WTC11 (cell line): ENCODE data around the gene FBF1. TPM values are rescaled to one million over a fixed set of nuclear protein-coding genes. Genes with fewer than 3 reads are reported as not detected.

Experiments
- total RNA-seq: library from RNA; stranded (reverse); gene quantifications from 3 replicates; pipeline ENCODE4 v1.2.3, GENCODE V29; 2021

FBF1 gene
- total RNA-seq, 1 experiment from 2014 or later: 19.8 TPM

Other genes starting within 250 kb of the FBF1 start
- gene ITGB4, start 219.6 kb downstream of the FBF1 start, total RNA-seq: 9.5 to 11.2 TPM (median 10.6 TPM) in 3 replicates
- gene GALK1, start 175.8 kb downstream of the FBF1 start, total RNA-seq: 42.2 to 49.9 TPM (median 49.4 TPM) in 3 replicates
- gene UNK, start 156.2 kb downstream of the FBF1 start, total RNA-seq: 35.0 to 37.8 TPM (median 35.4 TPM) in 3 replicates
- gene UNC13D, start 96.6 kb downstream of the FBF1 start, total RNA-seq: 12.1 to 13.8 TPM (median 13.1 TPM) in 3 replicates
- 64.3 to 69.4 TPM (median 68.8 TPM) in 3 replicates for gene WBP2, start 85.7 kb downstream of the FBF1 start, total RNA-seq
- gene TRIM47, start 62.5 kb downstream of the FBF1 start, total RNA-seq: 4.4 to 10.0 TPM (median 6.8 TPM) in 3 replicates
- gene TRIM65, start 44.1 kb downstream of the FBF1 start, total RNA-seq: 51.3 to 56.4 TPM (median 51.4 TPM) in 3 replicates
- 107 to 146 TPM (median 116 TPM) in 3 replicates for gene MRPL38, start 36.2 kb downstream of the FBF1 start, total RNA-seq
- 32.4 to 40.9 TPM (median 32.5 TPM) in 3 replicates for gene ACOX1, start 38.1 kb upstream of the FBF1 start, total RNA-seq
- 15.6 to 18.4 TPM (median 17.2 TPM) in 3 replicates for gene TEN1, start 38.2 kb upstream of the FBF1 start, total RNA-seq
- 9.5 to 11.3 TPM (median 10.2 TPM) in 3 replicates for gene CDK3, start 59.8 kb upstream of the FBF1 start, total RNA-seq
- gene EVPL, start 86.3 kb upstream of the FBF1 start, total RNA-seq: 0.46 to 1.3 TPM (median 0.62 TPM) in 3 replicates
- 80.5 to 90.7 TPM (median 82.0 TPM) in 3 replicates for gene SRP68, start 131.5 kb upstream of the FBF1 start, total RNA-seq
- 1.7 to 2.9 TPM (median 2.0 TPM) in 3 replicates for gene GALR2, start 133.7 kb upstream of the FBF1 start, total RNA-seq
- gene ZACN, start 138.1 kb upstream of the FBF1 start, total RNA-seq: 0.07 to 0.28 TPM (median 0.11 TPM) in 3 replicates
- 90.0 to 126 TPM (median 96.2 TPM) in 3 replicates for gene EXOC7, start 162.7 kb upstream of the FBF1 start, total RNA-seq
- gene FOXJ1, start 200.2 kb upstream of the FBF1 start, total RNA-seq: 6.2 to 11.8 TPM (median 6.8 TPM) in 3 replicates